Body of pancreas (tissue), 4 donors: Measurements from ENCODE around the gene LIMS1. TPM values are rescaled to one million over a fixed set of nuclear protein-coding genes. Genes with fewer than 3 reads are reported as not detected.
A peak's percentile ranks its signal among the peaks of the same experiment; 100 is the strongest.

ENCODE experiments used
- ATAC-seq: fragments of 150-250 bp; one replicate; pipeline ENCODE4 v1.9.1; 2016
- DNase-seq, 4 donors: peaks; one replicate each; pipeline ENCODE4 v3.0.0-alpha.2; 2019
- H3K27ac ChIP-seq, 4 donors: fragments of 200-600 bp; sonication (generic); 1 replicate in 3 of 4; 2 replicates in 1 of 4; pipeline versions ENCODE4 v1.5.1 to v1.6.1; 2016 to 2019; ENCODE audit warnings: mild to moderate bottlenecking in 1 of 4, mixed read lengths in 1 of 4, moderate library complexity in 1 of 4
- H3K27me3 ChIP-seq, 2 donors: fragments of 200-600 bp; sonication (generic); one replicate each; pipeline ENCODE4 v1.6.0; 2016; ENCODE audit warnings: mild to moderate bottlenecking in 1 of 2
- H3K36me3 ChIP-seq, 2 donors: fragments of 200-600 bp; sonication (generic); replicated peaks in 1 of 2; 2 replicates each; pipeline ENCODE4 v1.5.1; 2016; ENCODE audit warnings: low read depth in 2 of 2; ENCODE audit not compliant: insufficient read depth in 1 of 2
- H3K4me1 ChIP-seq: fragments of 200-600 bp; sonication (generic); one replicate; pipeline ENCODE4 v1.6.0; 2016
- H3K4me3 ChIP-seq, 2 donors: fragments of 200-600 bp; sonication (generic); 1 replicate in 1 of 2; 2 replicates in 1 of 2; pipeline ENCODE4 v1.5.1; 2016 to 2019
- H3K9me3 ChIP-seq, 3 donors: fragments of 200-600 bp; sonication (generic); 1 replicate in 2 of 3; 2 replicates in 1 of 3; pipeline ENCODE4 v1.5.1; 2016
- POLR2A ChIP-seq, 3 donors: fragments of 450-650 bp; IDR thresholded peaks; one replicate each; pipeline ENCODE4 v1.6.1; 2016; ENCODE audit warnings: antibody characterized with exemption in 3 of 3, mild to moderate bottlenecking in 2 of 3
- WGBS, 2 donors: methylation state at CpG; one replicate each; pipeline ENCODE4 v1.1.5; 2017; 5-methylcytosine and 5-hydroxymethylcytosine counted together
- intact Hi-C: fragments of 100-400 bp; cut with DNase I; formaldehyde crosslinking; loops from one replicate; pipeline ENCODE4 v1.15.1; 2023
- total RNA-seq, 2 donors: library from RNA; depleted of rRNA; stranded (reverse); fragments of >200 nt; gene quantifications; one replicate each; pipeline ENCODE4 v1.1.0, GENCODE V29; 2016
- TF ChIP-seq, protein P1 (sequence below), 7 experiments: fragments of 450-650 bp in 4 of 7; fragments of 200-600 bp in 3 of 7; sonication (generic) in 3 of 7; IDR thresholded peaks; one replicate each; pipeline ENCODE4 v1.5.1; 2016 to 2019; ENCODE audit warnings: antibody characterized with exemption in 7 of 7

Gene LIMS1
- total RNA-seq, 2 donors from 2014 or later = 19.1 to 28.3 TPM

DNA sequence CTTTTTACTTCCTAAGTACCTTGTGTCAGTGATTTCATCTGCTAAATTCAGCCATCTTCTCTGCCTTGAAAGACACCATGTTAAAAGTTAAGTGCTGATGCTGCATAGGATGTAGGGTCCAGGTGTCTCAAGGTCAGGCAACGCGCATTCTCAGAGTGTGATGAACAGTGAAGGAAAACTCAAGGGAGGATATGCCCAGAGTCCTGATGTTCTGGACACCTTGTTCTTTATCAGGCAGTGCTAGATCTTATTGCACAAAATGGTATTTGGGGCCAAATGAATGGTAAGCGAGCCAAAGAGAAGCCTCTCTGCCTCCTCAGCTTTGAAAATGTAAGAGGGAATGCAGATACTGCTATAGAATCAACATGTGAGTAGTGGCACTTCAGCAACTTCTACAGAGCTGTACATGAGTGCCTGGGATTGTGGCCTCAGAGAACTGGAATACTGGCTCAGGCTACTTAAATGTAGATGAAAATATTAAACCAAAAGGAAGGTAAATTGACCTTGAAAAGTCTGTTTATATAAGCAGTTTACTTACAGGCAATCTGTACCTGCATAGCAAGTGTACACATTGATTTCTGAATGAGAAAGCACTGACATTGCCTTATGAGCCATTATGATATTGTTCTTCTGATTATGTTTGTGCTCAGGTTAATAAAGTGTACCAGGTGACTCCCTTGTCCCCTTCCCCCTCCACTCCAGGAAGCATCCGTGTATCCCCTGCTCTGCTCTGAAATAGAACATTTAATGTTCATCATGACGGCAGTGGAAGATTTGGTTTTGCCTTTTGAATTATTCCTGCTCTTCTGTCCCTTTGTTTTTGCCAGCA, 98.3 kb downstream of the LIMS1 start:
- peaks cover 49% of the 10 kb centered on the region for H3K4me1 ChIP-seq
- ATAC-seq = peak; percentile 26
- TF ChIP-seq, protein P1, sequence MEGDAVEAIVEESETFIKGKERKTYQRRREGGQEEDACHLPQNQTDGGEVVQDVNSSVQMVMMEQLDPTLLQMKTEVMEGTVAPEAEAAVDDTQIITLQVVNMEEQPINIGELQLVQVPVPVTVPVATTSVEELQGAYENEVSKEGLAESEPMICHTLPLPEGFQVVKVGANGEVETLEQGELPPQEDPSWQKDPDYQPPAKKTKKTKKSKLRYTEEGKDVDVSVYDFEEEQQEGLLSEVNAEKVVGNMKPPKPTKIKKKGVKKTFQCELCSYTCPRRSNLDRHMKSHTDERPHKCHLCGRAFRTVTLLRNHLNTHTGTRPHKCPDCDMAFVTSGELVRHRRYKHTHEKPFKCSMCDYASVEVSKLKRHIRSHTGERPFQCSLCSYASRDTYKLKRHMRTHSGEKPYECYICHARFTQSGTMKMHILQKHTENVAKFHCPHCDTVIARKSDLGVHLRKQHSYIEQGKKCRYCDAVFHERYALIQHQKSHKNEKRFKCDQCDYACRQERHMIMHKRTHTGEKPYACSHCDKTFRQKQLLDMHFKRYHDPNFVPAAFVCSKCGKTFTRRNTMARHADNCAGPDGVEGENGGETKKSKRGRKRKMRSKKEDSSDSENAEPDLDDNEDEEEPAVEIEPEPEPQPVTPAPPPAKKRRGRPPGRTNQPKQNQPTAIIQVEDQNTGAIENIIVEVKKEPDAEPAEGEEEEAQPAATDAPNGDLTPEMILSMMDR (IDR thresholded peaks at IDR 0.05) = no peak
- no peak for TF ChIP-seq POLR2A (IDR thresholded peaks at IDR 0.05)
- H3K27me3 ChIP-seq = no peaks in the 10 kb centered on the region
- intact Hi-C loops = no loop called here
- WGBS, 2 donors = 35 to 42% methylated on average over 5 of the region's 5 CpGs
- H3K36me3 ChIP-seq = no peaks in the 10 kb centered on the region
- peak in 1 of 4 donors; percentile 26 for DNase-seq
- no peaks in the 10 kb centered on the region for H3K9me3 ChIP-seq
- H3K27ac ChIP-seq = peak overlapping the region in 3 of 4 donors; percentile 13 to 51 (median 26)
- no peak overlapping the region for H3K4me3 ChIP-seq

GRCh38 chr2:108633409-108633808, 99.1 kb downstream of the LIMS1 start:
- no peaks in the 10 kb centered on the region for H3K36me3 ChIP-seq
- no peak for TF ChIP-seq POLR2A (IDR thresholded peaks at IDR 0.05)
- TF ChIP-seq, protein P1 (IDR thresholded peaks at IDR 0.05) = no peak
- intact Hi-C loops = no loop called here
- H3K4me3 ChIP-seq = no peak overlapping the region
- H3K9me3 ChIP-seq = no peaks in the 10 kb centered on the region
- 13 to 19% methylated on average over 1 of the region's 1 CpG for WGBS, 2 donors
- ATAC-seq (no peak), DNase-seq (no peak)
- peaks cover 54% of the 10 kb centered on the region for H3K4me1 ChIP-seq
- peak overlapping the region in 1 of 4 donors; percentile 51 for H3K27ac ChIP-seq
- H3K27me3 ChIP-seq = no peaks in the 10 kb centered on the region

GRCh38 chr2:108634011-108634410, 99.7 kb downstream of the LIMS1 start:
- Histone ChIP-seq H3K9me3 (no peaks in the 10 kb centered on the region), H3K4me1 (peaks cover 54% of the 10 kb centered on the region), H3K27me3 (no peaks in the 10 kb centered on the region), H3K4me3 (no peak overlapping the region), H3K27ac (peak overlapping the region in 1 of 4 donors; percentile 51), H3K36me3 (no peaks in the 10 kb centered on the region)
- no peak for TF ChIP-seq POLR2A (IDR thresholded peaks at IDR 0.05)
- TF ChIP-seq, protein P1 (IDR thresholded peaks at IDR 0.05) = no peak
- intact Hi-C loops = no loop called here
- ATAC-seq = no peak
- no peak for DNase-seq

DNA sequence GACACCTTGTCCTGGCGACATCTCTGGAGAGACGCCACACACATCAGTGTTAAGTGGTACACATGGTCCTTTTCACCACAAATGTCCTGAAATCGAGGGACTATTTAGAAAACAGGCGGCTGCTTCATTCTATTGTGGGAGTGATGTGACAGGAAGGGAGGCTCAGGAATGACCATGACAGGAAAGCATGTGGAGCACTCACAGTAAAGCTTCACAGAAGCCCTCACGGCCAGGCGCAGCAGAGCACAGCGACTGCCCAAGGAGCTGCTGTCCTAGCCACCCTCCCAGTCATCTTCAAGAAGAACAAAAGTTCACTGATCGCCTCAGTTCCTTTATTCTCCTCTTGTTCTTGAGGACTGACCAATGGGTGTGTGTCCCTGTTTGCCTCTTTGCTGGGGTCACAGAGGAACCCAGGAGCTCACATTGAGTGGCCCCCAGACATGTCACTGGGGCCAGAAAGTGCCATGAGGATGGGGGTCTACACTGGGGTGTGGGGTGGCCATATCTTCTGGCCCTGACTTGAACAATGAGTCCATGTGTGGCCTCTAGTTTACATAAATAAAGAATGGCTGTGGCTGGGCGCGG, 100.4 kb downstream of the LIMS1 start:
- Histone ChIP-seq H3K27me3 (no peaks in the 10 kb centered on the region), H3K4me1 (peaks cover 54% of the 10 kb centered on the region), H3K36me3 (no peaks in the 10 kb centered on the region), H3K27ac (no peak overlapping the region), H3K9me3 (no peaks in the 10 kb centered on the region), H3K4me3 (no peak overlapping the region)
- WGBS, 2 donors = 73 to 78% methylated on average over 10 of the region's 10 CpGs
- DNase-seq (no peak), ATAC-seq (no peak)
- no peak for TF ChIP-seq POLR2A (IDR thresholded peaks at IDR 0.05)
- TF ChIP-seq, protein P1 (IDR thresholded peaks at IDR 0.05) = no peak
- intact Hi-C loops = no loop called here
